ENCODE results near the gene CNFN.

The CNFN gene

GRCh38 chr19:42412227-42412626 lies 22.1 kb upstream of the CNFN start:
- TF ChIP-seq ESRRG (CRISPR knock-in tag; IDR thresholded peaks at IDR 0.05), result no peak
- TF ChIP-seq BACH2 (CRISPR knock-in tag; IDR thresholded peaks at IDR 0.05; ENCODE audit: borderline replicate concordance), result no peak
- TF ChIP-seq RARB (CRISPR knock-in tag; IDR thresholded peaks at IDR 0.05), result no peak
- TF ChIP-seq GLIS3 (CRISPR knock-in tag; IDR thresholded peaks at IDR 0.05), result no peak
- no peak; the same call in 1 of the 3 replicates for ATAC-seq

DNA sequence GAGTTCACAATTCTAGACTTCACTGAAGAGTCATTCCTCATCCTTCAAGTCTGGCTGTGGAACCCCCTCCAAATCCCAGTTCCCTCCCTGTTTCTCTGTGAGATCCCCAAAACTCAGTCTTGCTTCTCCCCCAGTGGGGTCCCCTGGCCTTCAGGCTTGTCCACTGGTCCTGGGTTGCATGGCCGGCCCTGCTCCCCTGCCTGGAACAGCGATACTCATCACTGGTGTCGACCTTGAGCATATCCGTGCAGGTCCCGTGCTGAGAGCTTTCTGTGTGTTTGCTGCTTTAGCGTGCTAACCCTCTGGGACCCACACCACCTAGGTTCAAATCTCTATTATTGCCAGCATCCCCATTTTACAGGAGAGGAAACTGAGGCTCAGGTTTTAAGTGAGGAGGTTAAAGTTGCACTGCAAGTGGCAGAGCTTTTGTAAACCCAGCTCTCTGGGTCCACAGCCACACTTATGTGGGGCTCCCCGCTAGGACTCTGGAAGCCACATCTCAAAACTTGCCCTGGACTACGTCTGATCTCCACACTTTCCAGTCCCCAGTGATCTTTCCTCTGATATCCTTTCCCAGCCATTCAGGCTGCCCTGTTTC lies 21.6 kb upstream of the CNFN start:
- no peak for TF ChIP-seq GLIS3 (CRISPR knock-in tag; IDR thresholded peaks at IDR 0.05)
- no peak for TF ChIP-seq CSDC2 (CRISPR knock-in tag; IDR thresholded peaks at IDR 0.05)
- TF ChIP-seq, protein P1, sequence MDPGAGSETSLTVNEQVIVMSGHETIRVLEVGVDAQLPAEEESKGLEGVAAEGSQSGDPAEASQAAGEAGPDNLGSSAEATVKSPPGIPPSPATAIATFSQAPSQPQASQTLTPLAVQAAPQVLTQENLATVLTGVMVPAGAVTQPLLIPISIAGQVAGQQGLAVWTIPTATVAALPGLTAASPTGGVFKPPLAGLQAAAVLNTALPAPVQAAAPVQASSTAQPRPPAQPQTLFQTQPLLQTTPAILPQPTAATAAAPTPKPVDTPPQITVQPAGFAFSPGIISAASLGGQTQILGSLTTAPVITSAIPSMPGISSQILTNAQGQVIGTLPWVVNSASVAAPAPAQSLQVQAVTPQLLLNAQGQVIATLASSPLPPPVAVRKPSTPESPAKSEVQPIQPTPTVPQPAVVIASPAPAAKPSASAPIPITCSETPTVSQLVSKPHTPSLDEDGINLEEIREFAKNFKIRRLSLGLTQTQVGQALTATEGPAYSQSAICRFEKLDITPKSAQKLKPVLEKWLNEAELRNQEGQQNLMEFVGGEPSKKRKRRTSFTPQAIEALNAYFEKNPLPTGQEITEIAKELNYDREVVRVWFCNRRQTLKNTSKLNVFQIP (CRISPR knock-in tag; IDR thresholded peaks at IDR 0.05; ENCODE audit: borderline replicate concordance, low read depth), result no peak
- no peak for TF ChIP-seq CREB5 (CRISPR knock-in tag; IDR thresholded peaks at IDR 0.05; ENCODE audit: low read depth)
- TF ChIP-seq PPARA (CRISPR knock-in tag; IDR thresholded peaks at IDR 0.05; ENCODE audit: borderline replicate concordance), result no peak
- no peak for TF ChIP-seq ISL1 (CRISPR knock-in tag; IDR thresholded peaks at IDR 0.05)
- ATAC-seq, result no peak

DNA sequence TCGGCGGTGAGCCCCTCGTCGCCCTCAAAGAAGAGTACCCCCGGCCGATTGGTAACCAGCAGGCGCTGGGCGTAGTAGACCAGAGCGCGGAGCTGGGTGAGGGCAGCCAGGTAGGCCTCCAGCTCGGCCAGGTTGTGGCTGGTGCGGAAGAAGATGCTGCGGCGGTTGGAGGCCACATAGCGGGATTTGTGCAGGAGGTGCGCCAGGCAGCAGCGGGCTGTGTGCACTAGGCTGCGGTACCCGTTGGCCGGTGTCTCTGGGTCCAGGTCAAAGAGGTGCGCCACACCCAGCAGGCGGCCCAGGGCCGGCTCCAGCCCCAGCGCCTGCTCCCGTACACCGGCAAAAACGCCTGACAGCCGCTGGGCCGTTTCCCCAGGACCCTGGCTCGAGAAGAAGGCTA lies 20.3 kb upstream of the CNFN start:
- ATAC-seq, result no peak
- TF ChIP-seq ZC3H10 (CRISPR knock-in tag; IDR thresholded peaks at IDR 0.05) (no peak), CREB5 (CRISPR knock-in tag; IDR thresholded peaks at IDR 0.05; ENCODE audit: low read depth) (no peak), ZFP30 (CRISPR knock-in tag; IDR thresholded peaks at IDR 0.05) (no peak), RARB (CRISPR knock-in tag; IDR thresholded peaks at IDR 0.05) (no peak), TSHZ2 (CRISPR knock-in tag; IDR thresholded peaks at IDR 0.05) (no peak), PATZ1 (CRISPR knock-in tag; IDR thresholded peaks at IDR 0.05; ENCODE audit: borderline replicate concordance) (no peak), SNAI2 (CRISPR knock-in tag; IDR thresholded peaks at IDR 0.05) (no peak), OSR1 (CRISPR knock-in tag; IDR thresholded peaks at IDR 0.05) (no peak), ZNF70 (CRISPR knock-in tag; IDR thresholded peaks at IDR 0.05) (no peak)

DNA sequence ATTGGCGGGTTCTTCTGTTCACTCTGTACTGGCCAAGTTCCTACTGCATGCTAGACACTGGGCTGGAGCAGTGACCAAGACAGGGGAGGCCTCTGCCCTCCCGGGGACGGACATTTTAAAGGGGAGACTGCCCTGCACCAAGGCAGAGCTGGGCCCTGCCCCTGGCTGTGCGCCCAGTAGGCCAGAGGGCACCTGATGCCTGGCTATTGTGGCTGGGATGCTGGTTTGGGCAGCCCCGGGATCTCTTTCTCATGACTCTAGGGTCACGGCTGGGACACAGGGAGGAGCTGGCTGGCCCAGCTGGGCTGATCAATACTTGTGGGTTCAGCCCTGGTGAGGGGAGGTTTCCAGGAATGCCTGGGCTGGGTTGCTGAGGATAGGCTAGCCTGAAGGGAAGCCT lies 19.4 kb upstream of the CNFN start:
- TF ChIP-seq ESRRG (CRISPR knock-in tag; IDR thresholded peaks at IDR 0.05) (no peak), ZC3H10 (CRISPR knock-in tag; IDR thresholded peaks at IDR 0.05) (no peak), TCF4 (CRISPR knock-in tag; IDR thresholded peaks at IDR 0.05; ENCODE audit: borderline replicate concordance) (no peak), CSDC2 (CRISPR knock-in tag; IDR thresholded peaks at IDR 0.05) (no peak)
- TF ChIP-seq, protein P1 (CRISPR knock-in tag; IDR thresholded peaks at IDR 0.05; ENCODE audit: borderline replicate concordance, low read depth), result no peak
- ATAC-seq, result no peak
